ENCODE measurements around the gene DSTN.

DNA sequence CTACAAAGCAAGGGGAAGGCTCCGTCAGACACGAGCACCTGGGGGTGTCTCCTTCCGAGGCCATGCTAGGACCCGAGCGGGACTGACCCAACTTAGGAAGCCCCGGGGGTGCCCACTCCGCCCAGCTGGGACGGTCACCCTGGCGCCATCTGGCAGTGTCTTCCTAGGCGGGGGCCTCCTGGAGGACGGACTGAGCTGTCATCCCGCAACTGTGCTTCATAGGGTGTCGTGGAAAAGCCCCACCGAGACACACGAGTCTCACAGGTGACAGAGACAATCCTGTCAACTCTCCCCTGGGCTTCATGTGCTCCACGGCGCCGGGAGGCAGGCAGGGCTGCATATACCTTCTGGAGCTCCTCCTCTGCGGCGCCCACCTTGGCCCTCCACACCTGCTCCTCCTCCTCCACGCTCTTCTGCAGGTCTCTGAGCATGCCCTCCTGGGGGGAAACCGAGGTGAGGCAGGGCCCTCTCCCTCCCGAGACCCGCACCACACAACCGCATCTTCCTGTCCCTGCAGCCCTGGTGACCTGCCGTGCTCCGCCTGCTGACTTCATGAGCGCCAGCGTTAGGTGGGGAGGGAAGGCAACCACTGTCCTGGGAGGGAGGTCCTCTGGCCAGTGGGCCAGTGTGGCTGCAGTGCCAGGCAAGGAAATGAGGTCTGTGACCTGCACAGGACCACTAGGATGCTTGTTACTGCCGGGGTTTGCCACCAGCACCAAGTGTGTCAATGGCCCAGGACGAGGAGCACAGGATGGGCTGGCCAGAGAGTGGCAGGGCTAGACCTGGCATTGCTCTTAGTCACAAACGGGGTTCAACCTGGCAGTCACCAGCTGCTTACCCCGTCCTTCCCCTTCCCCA lies 50.7 kb downstream of the DSTN start:
- TF ChIP-seq, protein P1, sequence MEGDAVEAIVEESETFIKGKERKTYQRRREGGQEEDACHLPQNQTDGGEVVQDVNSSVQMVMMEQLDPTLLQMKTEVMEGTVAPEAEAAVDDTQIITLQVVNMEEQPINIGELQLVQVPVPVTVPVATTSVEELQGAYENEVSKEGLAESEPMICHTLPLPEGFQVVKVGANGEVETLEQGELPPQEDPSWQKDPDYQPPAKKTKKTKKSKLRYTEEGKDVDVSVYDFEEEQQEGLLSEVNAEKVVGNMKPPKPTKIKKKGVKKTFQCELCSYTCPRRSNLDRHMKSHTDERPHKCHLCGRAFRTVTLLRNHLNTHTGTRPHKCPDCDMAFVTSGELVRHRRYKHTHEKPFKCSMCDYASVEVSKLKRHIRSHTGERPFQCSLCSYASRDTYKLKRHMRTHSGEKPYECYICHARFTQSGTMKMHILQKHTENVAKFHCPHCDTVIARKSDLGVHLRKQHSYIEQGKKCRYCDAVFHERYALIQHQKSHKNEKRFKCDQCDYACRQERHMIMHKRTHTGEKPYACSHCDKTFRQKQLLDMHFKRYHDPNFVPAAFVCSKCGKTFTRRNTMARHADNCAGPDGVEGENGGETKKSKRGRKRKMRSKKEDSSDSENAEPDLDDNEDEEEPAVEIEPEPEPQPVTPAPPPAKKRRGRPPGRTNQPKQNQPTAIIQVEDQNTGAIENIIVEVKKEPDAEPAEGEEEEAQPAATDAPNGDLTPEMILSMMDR (conservative IDR thresholded peaks at IDR 0.05), result no peak
- TF ChIP-seq ZFX (IDR thresholded peaks at IDR 0.05), result no peak
